Globus pallidus (tissue), 1 donor: ENCODE data around the gene PVALB.

ENCODE experiments used
- DNase-seq: peaks from one replicate; pipeline ENCODE4 v3.0.0-alpha.2; 2015; ENCODE audit warnings: low spot score

The PVALB gene

DNA sequence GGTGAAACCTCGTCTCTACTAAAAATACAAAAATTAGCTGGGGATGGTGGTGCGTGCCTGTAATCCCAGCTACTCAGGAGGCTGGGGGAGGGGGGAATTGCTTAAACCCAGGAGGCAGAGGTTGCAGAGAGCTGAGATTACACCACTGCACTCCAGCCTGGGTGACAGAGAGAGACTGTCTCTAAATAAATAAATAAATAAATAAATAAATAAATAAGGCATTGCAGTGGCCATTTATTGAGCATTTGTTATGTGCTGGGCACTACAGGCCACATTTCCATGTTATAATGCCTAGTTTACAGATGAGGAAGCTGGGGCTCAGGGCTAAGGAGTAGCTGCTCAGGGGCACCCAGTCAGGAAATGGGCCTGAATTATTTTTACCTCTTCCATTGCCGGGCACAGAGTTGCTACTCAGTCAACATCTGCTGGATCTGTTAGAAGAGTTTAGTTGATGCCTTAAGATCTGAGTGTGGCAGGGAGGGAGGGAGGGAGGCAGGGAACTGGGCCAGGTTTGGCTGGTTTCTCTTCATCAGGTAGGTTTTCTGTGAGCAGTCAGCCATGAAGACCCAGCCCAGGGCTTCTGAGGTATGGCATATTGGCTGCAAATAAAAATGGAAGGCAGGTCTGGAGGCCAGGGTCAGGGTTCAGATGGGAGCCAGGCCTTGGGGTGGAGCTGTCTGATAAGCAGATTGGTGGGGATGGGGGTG lies 5.6 kb downstream of the PVALB start:
- no peak for DNase-seq

DNA sequence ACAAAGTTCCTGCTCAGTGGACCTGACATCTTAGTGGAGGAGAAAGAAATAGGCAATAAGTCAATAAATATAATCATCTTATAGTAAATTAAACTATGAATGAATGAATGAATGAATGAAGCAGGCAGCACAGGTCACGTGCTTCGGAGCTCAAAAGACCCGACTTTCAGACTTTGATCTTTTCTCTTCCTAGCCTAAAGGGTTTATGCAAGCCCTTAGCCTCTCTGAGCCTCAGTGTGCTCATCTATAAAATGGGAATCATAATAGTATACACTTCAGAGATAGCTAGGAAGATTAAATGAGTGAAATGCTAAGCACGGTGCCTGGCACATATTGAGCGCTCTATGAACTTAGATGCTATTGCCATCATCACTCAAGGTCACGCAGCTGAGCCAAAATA lies 7.5 kb downstream of the PVALB start:
- no peak for DNase-seq

DNA sequence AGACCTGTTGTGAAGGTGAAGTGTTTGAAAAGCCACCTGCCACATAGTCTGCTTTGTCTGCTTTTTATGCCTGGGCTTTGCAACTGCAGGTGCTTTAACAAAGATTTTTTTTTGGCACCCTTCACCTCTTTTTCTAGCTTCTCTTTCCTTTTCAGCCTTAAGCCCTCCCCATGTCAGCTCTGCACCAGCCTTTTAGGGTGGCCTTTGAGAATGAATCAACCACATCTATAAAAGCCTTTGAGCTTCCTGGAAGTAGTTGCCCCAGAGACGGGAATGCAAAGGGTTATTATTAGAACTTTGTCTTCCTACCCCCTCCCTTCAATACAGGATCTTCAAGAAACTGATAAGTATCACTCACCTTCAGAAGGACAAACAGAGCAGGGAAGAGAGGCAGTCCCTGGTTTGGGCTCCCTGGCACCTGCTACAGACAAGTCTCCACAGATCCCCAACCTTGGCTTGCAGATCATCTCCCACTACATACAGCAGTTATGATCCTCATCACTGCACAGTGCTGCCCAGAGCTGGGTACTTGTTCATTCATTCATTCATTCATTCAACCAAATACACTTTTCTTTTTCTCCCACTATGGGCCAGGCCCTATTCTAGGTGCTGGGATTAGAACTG lies 8.0 kb downstream of the PVALB start:
- no peak for DNase-seq

DNA sequence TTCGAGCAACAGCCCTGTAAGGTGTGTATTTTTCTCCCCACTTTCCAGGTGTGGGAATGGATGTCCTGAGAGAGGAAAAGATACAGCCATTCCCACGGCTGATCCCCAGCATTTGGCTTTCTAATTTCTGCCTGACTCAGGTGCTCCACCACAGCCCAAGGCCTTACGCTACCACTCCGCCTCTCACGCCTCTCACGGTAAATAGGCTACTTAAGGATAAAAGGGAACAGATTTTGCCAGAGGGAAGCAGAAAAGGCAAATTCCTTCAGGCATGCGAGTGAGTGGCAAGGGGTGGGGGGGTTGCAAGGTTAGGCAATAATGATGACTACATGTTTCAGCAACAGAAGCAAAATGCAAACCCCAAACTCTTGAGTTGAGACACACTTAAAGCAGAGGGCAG lies 9.2 kb downstream of the PVALB start:
- DNase-seq = no peak

DNA sequence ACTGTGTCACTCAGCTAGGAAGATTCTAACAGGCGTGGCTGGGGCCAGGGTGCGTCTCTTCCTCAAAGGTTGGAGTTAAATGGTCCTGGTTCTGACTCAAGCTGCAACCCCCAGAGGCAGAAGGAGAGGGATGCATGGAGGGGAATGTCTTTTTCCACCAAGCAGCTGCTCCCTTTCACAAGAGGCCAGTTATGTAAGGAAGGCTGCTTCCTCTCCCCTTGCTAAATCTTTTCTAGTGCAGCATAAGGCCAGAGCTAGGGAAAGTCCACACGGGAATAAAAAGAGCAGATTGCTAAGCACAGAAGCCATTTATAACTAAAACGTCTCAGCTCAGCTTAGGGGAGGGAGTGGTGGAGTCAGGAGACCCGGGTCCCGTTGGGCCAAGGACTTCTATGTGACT lies 10.0 kb downstream of the PVALB start:
- no peak for DNase-seq

DNA sequence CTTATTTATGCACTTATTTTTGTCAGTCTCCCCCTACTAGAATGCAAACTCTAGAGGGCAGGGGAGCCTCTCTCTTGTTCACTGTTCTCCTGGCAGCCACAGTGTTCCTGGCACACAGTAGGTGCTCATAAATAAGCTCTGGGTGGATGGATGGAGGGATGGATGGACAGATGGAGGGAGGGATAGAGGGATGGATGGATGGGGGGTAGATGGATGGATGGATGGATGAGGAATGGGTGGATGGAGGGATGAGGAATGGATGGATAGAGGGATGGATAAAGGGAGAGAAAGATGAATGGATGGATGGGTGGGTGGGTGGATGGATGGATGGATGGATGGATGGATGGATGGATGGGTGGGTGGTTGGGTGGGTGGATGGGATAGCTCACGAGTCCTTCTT lies 13.5 kb downstream of the PVALB start:
- DNase-seq = no peak

DNA sequence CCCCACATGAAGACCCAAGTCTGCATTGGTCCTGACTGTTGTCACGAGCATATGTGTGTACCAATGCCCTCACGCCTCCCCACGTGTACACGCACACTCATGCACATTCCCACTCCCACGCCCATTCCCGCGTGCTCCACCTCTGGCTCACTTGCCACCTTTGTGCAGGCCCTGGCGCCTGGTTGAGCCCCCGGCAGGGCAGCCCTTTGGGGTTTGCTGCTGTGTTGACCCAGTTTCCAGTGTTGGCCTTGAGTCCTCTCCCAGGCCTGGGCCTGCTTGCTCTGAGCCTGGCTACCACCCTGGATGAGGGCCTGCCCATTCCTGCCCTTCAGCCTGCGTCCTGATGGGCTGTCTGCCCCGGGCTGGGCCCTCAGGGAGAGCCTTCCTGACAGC lies 18.2 kb downstream of the PVALB start:
- no peak for DNase-seq

DNA sequence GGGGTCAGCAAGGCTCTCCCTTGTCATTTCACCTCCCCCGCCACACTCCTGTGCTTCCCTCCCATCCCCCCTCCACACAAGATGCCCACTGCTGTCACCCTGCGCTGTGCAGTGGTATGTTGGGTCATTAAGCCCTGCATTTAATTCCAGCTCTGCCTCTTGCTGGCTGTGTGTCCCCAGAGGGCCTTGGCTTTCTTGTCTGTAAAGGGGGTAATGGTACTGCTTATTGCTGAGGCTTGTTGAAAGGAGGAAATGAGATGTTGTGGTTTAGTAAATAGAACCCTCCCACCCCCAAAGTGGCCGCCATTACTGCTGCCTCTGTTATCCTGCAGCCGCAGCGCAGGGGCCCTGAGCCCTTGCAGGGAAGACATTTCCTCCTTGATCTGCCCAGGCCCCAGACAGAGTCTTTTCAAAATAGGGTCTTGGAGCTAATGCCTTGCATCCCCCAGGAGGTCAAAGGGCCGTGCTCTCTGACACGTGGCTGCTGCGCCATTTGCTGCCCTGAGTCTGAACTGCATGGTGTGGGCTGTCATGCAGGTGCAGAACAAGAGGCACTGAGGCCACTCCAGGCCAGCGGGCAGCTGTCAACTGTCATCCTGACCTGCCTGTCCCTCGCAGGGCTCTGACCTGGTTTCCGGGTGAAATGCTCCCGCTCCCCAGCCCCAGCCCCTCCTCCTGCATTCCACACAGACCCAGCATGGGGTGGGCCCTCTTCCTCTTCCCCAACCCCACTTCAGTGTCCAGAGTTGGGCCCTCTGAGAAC lies 18.7 kb downstream of the PVALB start:
- DNase-seq = no peak

DNA sequence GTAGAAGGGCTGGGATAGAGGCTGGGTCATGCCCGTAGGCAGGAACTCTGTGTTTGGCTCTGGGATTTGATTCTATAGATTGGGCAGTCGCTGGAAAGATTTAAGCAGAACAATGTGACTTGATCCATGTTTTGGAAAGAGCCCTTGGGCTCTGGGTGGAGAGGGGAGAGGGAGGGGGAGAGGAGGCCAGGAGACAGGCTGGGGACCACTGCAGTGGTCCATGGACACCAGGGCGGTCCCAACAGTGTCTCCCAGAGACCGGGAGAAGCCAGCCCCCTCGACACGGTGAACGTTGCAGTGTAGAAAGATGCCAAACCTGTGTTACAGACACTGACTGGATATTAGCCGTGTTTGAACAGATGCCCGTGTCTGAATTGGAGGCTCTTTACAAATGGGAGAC lies 19.5 kb downstream of the PVALB start:
- no peak for DNase-seq

DNA sequence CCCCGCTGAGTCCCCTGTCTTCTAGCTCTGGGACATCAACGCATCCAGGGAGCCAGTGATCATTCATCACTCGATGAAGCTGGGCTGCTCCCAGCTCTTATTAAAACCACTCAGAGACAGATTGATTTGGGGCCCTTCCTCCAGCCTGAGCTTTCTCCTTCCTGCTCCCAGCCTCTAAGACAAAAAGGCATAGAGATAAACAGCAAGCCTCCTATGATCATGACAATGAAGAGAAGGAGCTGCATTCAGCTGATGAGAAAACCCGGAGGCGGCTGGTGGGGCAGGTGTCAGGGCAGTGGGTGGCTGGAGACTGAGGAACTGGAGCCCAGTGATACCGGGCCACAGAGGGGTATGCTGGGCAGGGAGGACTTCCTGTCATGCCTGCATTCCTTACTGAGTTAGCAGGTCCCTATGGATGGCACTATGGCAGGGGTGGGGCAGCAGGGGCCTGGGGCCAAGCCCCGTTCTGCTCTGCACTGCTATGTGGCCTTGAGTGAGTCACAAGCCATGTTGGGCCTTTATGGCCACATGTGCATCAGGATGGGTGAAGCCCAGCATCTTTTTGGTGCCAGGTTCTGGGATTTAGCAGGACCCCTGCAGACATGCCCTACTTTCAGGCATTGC lies 20.2 kb downstream of the PVALB start:
- no peak for DNase-seq

DNA sequence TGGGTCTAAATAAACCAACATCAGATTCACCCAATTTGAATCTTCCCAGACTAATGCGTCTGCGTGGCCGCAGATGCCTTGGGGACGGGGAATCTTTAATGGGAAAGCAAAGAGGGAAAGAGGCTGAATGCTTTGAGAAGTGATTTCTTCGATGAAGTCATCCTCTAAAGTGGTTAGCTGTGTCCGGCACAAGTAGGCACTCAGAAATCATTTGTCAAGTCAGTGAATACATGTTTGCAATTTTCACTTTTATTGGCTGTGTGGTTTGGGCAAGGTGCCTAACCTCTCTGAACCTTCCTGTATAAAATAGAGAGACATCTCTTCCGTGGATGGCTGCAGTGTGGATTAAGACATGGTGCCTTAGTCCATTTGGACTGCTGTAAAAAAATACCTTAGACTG lies 21.2 kb downstream of the PVALB start:
- DNase-seq = no peak

DNA sequence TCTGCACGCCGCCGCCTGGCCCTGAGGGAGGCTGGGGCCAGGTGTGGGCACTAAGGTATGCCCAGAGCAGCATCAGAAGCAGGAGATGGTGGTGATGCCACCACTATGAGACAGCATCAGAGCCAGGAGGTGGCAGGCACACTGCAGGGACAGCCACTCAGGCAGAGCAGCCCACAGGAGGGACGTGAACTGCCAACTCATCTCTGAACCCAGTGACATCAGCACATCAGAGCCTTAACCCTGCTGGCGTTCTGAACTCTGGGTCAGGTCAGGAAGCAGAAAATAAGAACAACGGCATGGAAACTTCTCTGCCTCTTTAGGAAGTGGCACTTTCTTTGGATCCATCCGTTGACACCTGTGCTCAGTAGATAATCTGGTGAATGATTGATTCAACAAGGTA lies 26.2 kb downstream of the PVALB start:
- no peak for DNase-seq

DNA sequence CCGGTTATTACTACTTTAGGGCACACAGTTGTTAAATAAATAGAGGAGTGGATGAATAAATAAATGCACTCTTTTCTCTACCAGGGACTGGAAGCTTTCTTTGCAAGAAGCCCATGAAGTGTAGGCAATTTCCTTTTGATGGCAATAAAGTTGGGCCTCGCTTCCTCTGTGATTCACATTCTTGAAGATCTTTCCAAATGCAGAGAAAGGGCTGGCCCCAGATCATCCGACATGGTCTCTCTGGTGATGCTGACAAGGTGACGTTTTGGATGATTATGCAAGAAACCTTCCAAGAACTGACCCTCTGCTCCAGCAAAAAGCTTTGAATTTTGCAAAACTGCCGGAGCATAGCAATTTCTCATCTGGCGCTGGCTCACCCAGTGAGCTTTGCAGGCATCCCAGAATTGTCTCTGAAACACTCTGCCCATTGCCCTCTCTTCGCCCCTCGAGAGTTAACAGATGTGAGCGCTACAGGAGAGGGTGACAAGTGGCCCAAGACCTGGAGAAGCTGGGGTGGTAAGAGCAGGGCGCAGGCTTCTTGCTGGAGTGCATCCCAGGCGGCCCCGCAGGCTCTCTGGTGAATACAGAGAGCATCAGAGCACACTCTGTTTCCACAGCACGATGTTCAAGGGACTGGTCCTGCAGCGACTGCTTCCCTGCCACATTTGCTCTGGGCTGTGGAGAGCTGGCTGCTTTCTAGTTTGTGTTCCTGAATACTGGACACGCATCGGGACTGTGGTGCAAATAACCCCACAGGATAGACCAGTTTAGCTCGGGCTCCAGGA lies 29.4 kb downstream of the PVALB start:
- no peak for DNase-seq

DNA sequence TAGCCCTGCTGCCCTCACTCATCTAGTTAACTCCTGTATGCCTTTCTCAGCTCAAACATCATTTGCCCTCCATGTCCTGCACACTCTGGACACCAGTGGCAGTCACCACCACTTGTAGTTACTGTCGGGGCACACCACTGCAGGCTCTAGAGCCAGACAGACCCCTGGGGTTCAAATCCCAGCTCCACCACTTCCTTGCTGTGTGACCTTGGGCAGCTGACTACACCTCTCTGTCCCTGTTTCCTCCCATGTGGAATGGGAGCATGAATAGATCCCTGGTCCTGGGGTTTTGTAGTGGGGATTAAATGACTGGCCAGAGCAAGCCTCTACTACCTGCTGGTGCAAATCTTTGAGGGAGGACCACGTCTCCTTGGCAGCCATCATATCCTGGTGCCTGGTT lies 33.1 kb downstream of the PVALB start:
- DNase-seq = no peak

DNA sequence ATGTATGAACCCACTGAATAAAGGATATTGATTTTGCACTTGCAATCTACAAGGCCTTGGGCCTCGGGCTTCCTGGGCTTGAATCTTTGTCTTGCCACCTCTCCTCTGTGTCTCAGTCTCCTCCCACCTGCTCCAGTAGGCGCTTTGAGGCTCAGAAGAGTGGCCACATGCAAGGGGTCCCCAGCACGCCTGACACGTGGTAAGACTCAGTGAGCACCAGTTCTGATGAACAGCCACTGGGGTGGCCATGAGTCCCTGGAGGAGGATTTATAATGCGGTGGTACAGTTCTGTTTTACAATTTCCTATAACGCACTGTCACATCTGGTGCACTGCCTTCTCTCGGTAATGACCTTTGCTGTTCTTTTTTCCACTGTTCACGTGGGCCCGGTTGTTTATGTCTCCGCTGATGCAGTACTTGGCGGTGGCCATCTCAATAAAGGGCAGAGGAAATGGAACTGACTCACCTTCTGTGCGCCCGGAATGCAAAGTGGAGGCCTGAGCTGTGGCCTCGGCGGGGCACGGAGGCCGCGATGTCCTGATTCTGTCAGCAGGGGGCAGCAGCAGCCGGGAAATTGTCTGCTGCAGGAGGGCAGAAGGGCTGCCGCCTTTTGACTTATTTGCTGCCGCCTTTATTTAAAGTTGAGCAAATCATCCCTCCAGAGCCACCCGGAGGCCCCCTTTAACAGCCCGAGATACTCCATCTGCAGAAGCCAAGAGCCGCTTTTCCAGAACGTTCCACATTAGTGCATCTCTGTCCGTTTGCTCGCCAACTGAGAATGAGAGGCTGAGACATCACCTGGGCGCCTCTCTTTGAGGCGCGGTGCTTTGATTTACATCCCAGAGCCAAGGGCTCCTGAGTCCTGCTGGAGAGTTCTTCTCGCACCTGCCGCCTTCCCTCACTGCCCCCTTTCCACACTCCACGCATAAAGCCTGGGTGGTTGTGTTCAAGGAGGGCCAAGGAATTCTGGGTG lies 34.9 kb downstream of the PVALB start:
- DNase-seq = peak; percentile 51

DNA sequence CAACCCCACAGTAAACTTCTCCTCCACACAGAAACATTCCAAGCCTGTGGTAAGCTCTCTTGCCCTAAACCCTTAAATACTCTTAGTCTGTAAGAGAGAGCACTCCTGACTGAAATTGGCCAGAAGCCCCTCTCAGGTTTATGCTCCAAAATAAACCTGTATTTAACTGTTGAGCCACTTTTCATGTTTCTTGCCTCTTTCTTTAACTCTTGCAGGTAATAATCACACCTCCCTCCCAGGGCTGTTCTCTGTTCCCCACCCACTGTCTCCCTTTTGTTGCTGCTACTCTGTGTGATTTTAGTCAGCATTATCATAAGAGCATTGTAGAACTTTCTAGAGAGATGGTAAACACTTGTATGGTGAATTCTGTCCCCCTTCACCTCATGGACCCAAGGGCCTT lies 38.8 kb downstream of the PVALB start:
- no peak for DNase-seq

DNA sequence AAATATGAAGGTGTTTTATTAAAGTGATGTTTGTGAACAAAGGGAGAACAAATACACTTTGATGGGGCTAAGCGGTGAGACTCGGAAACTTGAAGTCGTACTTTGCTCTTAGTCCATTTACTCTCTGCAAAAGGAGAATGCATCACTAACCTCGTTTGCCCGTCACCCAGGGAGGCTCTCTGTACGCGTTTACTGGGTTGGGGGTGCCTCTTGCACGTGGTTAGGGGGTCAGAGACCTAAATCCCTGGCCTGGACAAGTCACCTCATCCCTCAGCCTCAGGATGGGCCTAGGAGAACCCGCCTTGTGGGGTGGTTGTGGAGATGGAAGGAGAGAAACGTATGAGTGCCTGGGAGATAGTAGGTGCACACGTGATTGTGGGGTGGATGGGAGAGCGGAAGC lies 40.1 kb downstream of the PVALB start:
- DNase-seq = no peak

DNA sequence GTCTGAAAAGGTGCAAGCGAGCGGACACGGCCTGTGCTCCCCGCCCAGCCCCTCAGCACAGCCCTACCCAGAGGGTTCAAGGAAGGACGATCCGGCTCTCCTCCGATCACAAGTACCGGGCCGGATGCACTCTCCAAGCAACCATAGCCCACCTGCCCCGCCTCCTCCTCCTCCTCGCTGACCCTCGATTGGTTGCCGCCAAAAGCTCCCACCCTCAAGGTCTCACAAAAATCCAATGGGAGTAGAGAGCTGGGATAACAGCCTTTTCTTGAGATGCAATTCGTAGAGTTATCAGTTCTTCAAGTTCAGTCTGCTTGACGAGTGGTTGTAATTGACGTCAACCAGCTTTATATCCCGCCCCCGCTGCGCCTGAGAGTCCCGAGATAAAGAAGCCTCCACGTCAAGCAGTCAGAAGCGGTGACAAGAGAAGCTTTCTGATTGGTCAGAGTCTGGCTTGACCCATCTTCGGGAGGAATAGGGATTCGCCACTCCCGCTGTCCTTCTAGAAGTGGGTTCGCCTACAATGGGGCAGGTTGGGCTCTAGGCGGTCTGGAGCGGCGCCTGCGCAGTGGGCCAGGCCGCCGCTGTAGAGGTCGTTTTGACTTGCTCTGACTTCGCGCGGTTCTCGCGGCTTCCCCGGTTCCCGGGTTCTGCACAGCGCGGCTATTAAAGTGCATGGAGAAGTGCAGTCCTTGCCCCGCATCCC lies 40.7 kb downstream of the PVALB start, which contains the start of gene IFT27:
TSS of gene IFT27 (minus strand) at position 156 of the 706 bp plus-strand sequence. CDS start 412 bp downstream, outside the sequence.
- peak; percentile 100 for DNase-seq

DNA sequence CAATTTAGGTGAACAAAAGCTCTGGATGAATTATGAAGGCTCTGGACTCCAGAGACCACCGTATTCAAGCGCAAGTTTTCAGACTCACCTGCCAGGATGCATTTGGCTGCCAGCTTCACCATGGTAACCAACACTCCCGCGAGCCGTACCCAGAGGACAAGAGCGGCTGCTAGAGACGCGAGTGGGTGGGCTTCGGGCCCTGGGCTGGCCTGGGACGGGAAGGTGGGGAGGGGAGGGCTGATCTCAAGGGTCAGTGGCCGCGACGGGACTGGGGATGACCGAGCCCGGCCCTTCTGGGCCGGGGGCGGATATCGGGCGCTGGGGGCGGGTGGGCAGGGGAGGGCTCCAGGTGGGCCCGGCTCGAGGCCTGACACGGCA lies 41.3 kb downstream of the PVALB start:
- DNase-seq = peak; percentile 24

DNA sequence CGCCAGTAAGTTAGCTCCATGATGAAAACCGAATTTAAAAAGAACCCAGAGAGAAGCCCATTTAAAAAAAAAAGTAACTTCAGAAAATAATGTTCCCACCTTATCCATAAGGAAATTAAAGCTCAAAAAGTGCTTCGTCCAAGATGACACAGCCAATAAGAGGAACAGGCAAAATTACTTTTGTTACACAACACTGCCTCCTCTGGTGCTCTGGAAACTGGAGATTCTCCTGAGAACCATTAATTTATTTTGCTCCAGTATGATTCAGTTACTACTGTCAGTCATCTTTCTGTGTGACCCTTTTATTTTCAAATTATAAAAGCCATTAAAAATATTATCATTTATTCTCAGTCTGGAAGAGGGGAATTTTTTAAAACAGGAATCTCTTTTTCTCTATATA lies 42.9 kb downstream of the PVALB start:
- peak; percentile 33 for DNase-seq
